AG09319 (cell line): ENCODE measurements around the gene RACK1.

Experiments used
- DNase-seq: peaks from one replicate; pipeline ENCODE4 v3.0.0-alpha.2; 2010; ENCODE audit warnings: low read depth; ENCODE audit errors: extremely low read depth
- CTCF ChIP-seq: IDR thresholded peaks from 2 replicates; pipeline ENCODE4 v1.5.1; 2011; ENCODE audit warnings: low read depth, mild to moderate bottlenecking, inconsistent platforms, low read length, moderate library complexity

RACK1 gene

DNA sequence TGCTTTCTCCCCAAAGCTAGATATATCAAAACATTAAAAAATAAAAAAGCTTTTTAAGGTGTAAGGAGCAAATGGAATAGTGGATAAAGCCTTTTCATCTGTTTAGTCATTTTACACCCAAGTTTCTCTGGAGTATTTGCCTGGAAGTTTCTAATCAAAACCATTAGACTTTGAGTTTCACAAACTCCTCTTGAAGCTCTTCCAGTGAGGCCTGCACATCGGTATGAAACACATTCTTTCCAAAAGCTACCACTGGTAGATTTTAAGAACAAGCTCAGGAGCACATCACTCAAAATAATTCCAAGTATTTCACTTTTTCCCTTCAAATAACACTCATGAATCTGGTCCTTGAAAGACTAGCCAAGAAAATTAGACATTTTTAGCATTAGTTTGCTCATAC lies 11.6 kb upstream of the RACK1 start:
- no peak for TF ChIP-seq CTCF
- DNase-seq: no peak

- no peak for TF ChIP-seq CTCF
- DNase-seq: no peak
Measured at GRCh38 chr5:181248277-181248676, 4.6 kb upstream of the RACK1 start.

DNA sequence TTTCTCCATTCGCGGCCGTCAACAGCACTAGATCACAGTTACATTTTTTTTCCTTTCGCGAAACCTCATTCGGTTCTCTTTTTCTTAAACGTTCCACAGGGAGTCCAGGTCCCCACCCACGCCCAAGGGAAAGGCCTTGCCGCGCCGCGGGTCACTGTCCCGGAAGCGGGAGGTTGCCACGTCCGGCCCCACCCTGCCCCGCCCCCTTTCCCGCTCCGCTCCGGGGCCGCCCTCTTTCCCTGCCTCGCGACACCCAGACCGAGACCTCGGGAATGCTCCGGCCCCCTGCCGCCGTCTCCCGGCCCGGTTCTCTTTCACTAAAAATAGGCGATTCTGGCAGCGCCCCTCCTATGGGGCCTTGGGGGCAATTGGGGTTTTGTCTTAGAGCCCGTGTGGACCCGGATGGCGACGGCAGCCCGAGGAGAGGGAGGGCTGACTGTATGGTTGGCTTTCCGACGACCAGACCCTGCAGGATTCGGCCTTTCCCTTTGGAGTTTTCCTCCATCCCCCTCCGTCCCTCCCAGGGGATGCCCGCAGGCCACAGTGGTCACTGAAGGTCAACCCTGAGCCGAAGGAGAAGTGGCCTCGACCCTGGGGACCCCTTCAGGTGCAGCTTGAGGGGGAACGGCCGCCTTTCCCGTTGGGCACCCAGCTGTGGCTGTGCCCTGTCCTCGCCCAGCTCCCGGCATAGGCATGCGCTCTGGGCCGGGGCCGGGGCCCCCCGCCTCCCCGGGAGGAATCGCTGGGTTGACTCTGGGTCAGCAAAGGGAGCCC lies 2.8 kb upstream of the RACK1 start:
- DNase-seq: peak; percentile 57
- no peak for TF ChIP-seq CTCF

- TF ChIP-seq CTCF: no peak
- DNase-seq: no peak
Measured at GRCh38 chr5:181245427-181246275, 1.9 kb upstream of the RACK1 start.

GRCh38 chr5:181243018-181243563 lies 615 bp downstream of the RACK1 start:
- no peak for TF ChIP-seq CTCF
- DNase-seq: no peak

DNA sequence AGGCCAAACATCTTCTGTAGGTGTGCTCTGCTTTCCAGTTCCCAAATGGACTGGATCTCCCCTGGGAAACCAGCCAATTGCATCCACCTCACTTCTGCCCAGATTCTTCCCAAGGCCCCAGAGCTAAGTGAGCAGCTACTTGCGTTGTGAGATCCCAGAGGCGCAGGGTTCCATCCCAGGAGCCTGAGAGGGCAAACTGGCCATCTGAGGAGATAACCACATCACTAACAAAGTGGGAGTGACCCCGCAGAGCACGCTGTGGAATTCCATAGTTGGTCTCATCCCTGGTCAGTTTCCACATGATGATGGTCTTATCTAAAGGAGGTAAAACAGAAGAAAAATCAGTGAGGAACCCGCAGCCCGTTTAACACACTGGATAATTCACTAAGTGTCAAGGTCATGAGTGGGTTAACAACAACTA lies 1.7 kb downstream of the RACK1 start:
- no peak for DNase-seq
- TF ChIP-seq CTCF: no peak

DNA sequence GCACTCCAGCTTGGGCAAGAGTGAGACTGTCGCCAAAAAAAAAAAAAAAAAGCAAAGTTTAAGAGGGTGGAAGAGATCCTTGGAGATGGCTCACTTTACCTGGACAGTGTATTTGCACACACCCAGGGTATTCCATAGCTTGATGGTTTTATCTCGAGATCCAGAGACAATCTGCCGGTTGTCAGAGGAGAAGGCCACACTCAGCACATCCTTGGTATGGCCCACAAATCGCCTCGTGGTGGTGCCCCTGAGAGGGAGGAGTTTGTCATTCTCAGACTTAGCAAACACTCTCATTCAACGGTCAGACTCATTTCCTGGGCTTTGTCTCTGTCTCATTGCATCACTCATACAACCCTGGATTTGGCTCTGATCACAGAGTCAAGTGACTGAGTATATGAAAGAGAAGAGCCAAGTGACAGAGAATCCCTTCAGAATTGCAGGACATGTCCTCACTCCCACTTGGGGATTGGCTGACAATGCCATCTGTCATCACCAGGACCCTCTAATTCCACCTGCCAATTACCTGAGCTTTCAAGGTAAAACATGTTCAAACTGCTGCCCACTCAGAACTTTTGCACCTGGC lies 2.2 kb downstream of the RACK1 start:
- no peak for TF ChIP-seq CTCF
- DNase-seq: no peak
